ENCODE results near the gene LDLRAD3.

LDLRAD3 gene

DNA sequence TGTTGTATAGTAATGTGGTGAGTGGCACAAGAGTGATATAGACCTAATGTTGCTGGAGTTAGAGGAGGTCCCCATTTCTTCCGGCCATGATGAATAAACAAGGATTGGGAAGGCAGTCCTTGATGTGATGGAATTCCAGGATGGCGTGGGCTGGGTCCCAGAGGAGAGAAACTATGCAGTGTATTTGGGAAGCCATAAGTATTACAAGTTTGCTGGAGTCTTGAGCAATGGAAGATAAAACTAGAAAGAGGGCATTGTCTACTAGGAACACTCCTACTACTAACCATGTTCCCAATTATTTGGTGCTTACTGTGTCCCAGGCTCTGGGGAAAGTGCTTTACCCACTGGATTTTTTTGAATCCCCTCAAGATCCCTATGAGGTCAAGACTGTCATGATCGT is 20.0 kb downstream of the LDLRAD3 start:
- DNase-seq, result no peak

GRCh38 chr11:35964841-35965240 is 21.0 kb downstream of the LDLRAD3 start:
- DNase-seq, result no peak

- no peak for DNase-seq
Measured at GRCh38 chr11:35967042-35967441, 23.2 kb downstream of the LDLRAD3 start.

DNA sequence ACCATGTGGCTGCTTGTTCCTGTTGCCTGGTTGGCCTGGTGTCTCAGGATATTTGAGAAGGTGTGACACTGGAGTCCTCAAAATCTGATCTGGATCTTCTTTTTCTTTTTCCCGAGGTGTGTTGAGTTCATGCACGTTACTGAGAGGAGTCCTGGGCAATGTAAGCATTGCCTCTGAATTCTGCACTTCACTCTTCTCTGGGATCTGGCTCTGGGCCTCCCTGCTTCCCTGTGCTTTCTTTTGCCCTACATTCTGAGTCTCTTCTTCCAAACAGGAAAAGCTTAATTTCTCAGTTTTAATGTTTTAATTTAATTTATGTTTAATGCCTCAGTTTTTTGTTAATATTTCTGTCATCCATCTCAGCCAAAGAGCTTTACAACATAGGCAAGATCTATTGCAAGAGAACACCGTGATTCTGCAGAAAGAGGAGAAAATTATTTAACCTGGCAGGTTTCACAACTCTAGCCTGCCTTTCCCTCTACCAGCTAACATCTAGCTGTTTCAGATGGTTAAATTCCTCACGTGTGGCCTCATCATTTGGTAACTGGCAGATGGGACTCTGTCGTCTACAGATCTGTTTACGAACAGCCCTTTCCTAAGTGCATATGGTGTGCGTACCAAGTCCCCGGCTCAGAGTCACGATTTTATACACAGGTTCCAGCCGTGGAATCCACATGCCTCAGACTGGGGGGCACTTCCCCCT is 24.7 kb downstream of the LDLRAD3 start:
- no peak for DNase-seq

- DNase-seq, result peak; percentile 86
Measured at GRCh38 chr11:35969089-35970042, 25.5 kb downstream of the LDLRAD3 start.

GRCh38 chr11:35970445-35970844 is 26.6 kb downstream of the LDLRAD3 start:
- no peak for DNase-seq

DNA sequence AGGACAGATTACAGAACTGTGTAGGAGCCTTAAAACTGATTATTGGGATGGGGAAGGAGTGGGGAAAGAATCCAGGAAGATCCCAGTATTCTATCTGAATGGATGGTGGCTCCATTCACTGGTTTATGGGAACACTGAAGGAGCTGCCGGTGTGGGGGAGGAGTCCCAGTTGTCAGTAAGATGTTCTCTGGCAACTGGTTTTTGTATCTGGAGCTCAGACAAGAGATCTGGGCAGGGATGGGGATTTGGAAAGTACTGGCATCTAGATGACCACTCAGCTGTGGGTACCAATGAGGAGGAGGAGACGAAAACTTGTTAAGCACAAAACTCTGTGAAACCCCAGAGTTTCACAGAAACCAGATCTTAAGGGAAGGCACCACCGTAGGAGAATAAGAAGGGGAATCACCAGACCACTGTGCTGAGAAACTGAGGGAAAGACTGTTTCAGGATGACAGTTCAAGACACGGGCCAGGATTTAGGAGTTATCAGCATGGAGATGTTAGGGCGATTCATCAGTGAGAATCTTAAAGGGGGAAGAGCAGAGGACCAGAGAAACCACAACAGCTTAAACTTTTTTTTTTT is 28.1 kb downstream of the LDLRAD3 start:
- no peak for DNase-seq

- DNase-seq, result peak; percentile 93
Measured at GRCh38 chr11:35974882-35975589, 31.2 kb downstream of the LDLRAD3 start.

- DNase-seq, result no peak
Measured at GRCh38 chr11:35976434-35976833, 32.6 kb downstream of the LDLRAD3 start.

GRCh38 chr11:35978183-35978582 is 34.3 kb downstream of the LDLRAD3 start:
- DNase-seq, result no peak

DNA sequence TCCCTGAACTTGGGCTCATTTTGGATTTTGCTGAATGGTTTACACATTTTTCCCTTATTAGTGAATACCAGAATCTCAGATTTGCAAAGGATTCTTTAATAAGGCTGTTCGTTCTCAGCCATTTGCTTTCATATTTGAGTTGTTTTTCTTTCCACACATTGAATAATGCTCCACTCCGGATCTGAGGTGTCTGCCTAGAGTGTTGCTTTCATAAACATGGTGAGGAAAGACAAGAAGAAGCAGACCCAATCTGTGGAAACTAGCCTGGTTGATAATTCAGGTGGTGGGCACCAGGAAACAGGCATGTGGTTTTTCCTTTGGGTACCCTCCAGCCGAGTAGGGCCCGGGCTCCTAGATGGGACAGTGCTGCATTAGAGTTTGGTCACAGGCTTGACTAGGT is 35.0 kb downstream of the LDLRAD3 start:
- no peak for DNase-seq

DNA sequence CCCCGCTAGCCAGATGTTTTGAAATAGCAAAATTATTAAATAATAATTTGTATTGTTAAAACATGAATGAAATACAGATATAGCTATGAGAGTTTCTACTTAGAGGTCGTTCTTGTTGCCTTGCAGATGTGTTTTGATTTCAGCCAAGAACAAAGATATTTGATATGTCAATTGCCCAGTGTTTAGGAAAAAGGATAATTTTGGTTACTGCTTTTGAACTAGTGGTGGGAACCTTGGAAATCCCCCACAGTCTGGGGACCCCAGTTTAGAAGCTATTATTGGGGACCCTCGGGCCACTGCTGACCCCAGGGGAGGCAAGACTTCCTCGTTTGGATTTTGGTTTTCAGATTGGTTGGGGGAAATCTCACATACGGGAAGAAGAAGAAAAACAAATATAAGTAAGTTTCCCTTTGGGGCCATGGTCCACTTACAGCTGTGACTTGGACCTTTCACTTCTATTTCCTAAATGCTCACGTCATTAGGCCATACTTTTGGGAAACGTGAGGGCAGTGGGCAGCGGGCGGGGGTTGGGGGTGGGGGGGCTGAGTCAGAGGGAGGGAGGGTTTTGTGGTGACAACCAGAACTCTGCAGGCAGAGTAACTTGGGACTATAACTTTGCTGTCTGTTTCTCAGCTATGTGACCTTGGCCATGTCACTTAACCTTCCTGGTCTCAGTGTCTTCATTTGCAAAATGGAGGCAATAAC is 37.0 kb downstream of the LDLRAD3 start:
- no peak for DNase-seq

DNA sequence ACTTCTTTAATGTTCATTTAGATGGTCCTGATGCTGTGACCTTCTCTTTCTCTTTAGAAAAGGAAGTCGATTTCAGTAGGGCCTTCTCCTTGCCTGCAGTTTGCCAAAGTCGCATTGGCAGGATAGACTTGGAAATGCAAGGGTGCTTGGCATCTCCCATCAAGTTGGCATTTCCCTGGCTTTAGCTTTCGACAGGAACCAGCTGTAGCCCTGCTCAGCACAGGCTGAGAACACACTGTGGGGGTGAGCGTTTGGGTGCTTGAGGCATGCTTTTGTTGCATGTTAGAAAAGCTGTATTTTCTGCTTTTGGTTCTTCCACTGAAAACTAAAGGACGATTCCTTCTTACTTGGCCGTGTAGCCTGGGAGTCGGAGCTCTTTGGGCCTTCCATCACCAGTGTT is 37.7 kb downstream of the LDLRAD3 start:
- no peak for DNase-seq

GRCh38 chr11:35982061-35982460 is 38.2 kb downstream of the LDLRAD3 start:
- DNase-seq, result no peak

GRCh38 chr11:35983981-35984380 is 40.1 kb downstream of the LDLRAD3 start:
- DNase-seq, result peak; percentile 20

DNA sequence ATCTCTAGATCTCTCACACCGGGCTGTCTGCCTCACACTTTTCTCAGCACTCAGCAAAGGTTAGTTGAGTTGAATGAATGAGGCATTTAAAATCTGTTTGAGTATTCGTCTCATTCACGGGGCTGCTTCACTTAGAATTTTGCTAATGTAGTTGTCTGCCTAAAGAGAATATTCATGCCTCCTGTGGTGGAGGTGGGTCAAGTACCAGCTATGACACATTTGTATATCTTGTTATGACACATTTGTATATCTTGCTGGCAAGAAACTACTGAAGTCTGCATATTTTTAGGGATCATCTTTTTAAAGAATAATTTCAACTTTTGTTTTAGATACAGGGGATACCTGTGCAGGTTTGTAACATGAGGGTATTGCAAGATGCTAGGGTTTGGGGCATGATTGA is 43.1 kb downstream of the LDLRAD3 start:
- no peak for DNase-seq

- no peak for DNase-seq
Measured at GRCh38 chr11:35990170-35990569, 46.3 kb downstream of the LDLRAD3 start.

GRCh38 chr11:35990816-35991215 is 47.0 kb downstream of the LDLRAD3 start:
- no peak for DNase-seq

DNA sequence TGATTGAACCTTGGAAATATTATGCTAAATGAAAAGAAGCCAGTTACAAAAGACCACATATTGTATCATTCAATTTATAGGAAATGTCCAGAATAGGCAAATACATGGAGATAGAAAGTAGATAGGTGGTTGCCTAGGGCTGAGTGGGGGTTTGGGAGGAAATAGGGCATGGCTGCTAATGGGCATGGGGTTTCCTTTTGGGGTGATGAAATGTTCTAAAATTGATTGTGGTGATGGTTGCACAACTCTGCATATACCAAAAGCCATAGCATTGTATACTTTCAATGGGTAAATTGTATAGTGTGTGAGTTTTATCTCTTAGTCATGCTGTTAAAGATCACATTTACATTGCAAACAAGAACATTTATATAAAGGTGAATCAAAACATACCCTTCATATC is 48.7 kb downstream of the LDLRAD3 start:
- no peak for DNase-seq

DNA sequence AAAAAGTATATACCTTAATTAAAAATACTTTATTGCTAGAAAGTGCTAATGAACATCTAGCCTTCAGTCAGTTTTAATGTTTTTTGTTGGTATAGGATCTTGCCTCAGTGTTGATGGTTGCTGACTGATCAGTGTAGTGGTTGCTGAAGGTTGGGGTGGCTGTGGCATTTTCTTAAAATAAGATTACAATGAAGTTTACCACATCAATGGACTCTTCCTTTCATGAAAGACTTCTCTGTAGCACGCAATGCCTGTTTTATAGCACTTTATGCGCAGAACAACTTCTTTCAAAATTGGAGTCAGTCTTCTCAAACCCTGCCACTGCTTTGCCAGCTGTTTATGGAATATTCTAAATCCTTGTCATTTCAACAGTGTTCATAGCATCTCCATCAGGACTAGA is 50.6 kb downstream of the LDLRAD3 start:
- DNase-seq, result no peak

GRCh38 chr11:35995681-35996271 is 51.9 kb downstream of the LDLRAD3 start:
- DNase-seq, result no peak

GRCh38 chr11:35997902-35998520 is 54.1 kb downstream of the LDLRAD3 start:
- DNase-seq, result no peak
